HUES64 (cell line): ENCODE data around the gene IFNG-AS1.

Experiments used
- H3K27ac ChIP-seq: 2 replicates; pipeline ENCODE4 v1.7.0; 2013; ENCODE audit warnings: low read depth, low read length, inconsistent platforms
- H3K27me3 ChIP-seq: 2 replicates; pipeline ENCODE4 v1.6.1; 2013; ENCODE audit warnings: mild to moderate bottlenecking, low read length; ENCODE audit not compliant: insufficient read depth
- H3K36me3 ChIP-seq: 2 replicates; pipeline ENCODE4 v1.6.1; 2013; ENCODE audit warnings: mild to moderate bottlenecking, low read length; ENCODE audit not compliant: insufficient read depth
- H3K4me1 ChIP-seq: 2 replicates; pipeline ENCODE4 v1.6.1; 2013; ENCODE audit warnings: mild to moderate bottlenecking, low read length, moderate library complexity; ENCODE audit not compliant: insufficient read depth
- H3K4me3 ChIP-seq: 2 replicates; pipeline ENCODE4 v1.5.1; 2013; ENCODE audit warnings: mild to moderate bottlenecking, low read length, moderate library complexity
- H3K9ac ChIP-seq: 2 replicates; pipeline ENCODE4 v1.6.1; 2013; ENCODE audit warnings: mild to moderate bottlenecking, low read depth, low read length
- H3K9me3 ChIP-seq: 2 replicates; pipeline ENCODE4 v1.6.1; 2013; ENCODE audit warnings: low read depth, low read length; ENCODE audit not compliant: insufficient read depth
- WGBS: fragments of 150-250, 120-280 bp; methylation state at CpG from one replicate; pipeline ENCODE4 v1.1.7; 2013; ENCODE audit warnings: missing lambda C conversion rate; 5-methylcytosine and 5-hydroxymethylcytosine counted together

IFNG-AS1 gene

GRCh38 chr12:68067762-68068376 is 78.6 kb downstream of the IFNG-AS1 start:
- H3K9ac ChIP-seq: no peak overlapping the region
- peaks cover 9% of the 10 kb centered on the region; the same call in 1 of the 2 replicates for H3K9me3 ChIP-seq
- H3K4me3 ChIP-seq: no peak overlapping the region
- H3K27me3 ChIP-seq: no peaks in the 10 kb centered on the region
- no peaks in the 10 kb centered on the region for H3K4me1 ChIP-seq
- no peak overlapping the region for H3K27ac ChIP-seq
- no peaks in the 10 kb centered on the region for H3K36me3 ChIP-seq
- WGBS: 86% methylated on average over 6 of the region's 6 CpGs

DNA sequence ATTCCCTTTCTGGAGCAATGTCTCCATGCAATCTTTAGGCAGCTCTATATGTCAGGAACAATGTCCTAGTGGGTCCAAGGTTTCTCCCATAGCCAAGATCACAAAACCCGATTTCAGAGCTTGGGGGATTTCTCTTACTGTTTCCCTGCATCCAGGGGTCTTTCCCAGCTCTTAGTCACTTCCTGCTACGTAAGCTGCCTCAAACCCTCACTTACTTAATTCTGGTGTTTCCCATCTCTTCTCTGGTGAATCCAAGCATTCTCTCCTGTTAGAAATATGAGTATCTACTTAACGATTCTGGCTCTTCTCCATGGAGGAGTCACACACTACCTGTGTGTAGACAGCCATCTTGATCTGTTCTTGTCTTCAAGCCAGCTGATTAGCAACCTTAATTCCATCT is 80.0 kb downstream of the IFNG-AS1 start:
- no peaks in the 10 kb centered on the region for H3K36me3 ChIP-seq
- 93% methylated on average over 3 of the region's 3 CpGs for WGBS
- peaks cover 4% of the 10 kb centered on the region for H3K4me1 ChIP-seq
- no peak overlapping the region for H3K4me3 ChIP-seq
- no peak overlapping the region for H3K9ac ChIP-seq
- no peaks in the 10 kb centered on the region for H3K27me3 ChIP-seq
- H3K9me3 ChIP-seq: peaks cover 9% of the 10 kb centered on the region; the same call in 1 of the 2 replicates
- H3K27ac ChIP-seq: no peak overlapping the region
